Prostate gland (tissue), 2 donors: Measurements from ENCODE around the gene OLA1.

ENCODE experiments used
- CTCF ChIP-seq, 4 experiments: fragments of 200-600 bp in 2 of 4; fragments of 450-650 bp in 2 of 4; sonication (generic) in 2 of 4; IDR thresholded peaks; 1 replicate in 3 of 4; 2 replicates in 1 of 4; pipeline ENCODE4 v1.5.1; 2016 to 2019; ENCODE audit warnings: antibody characterized with exemption in 4 of 4, mild to moderate bottlenecking in 2 of 4, moderate library complexity in 2 of 4
- POLR2A ChIP-seq: fragments of 450-650 bp; IDR thresholded peaks from one replicate; pipeline ENCODE4 v1.6.1; 2016; ENCODE audit warnings: antibody characterized with exemption, mild to moderate bottlenecking
- POLR2AphosphoS5 ChIP-seq: sonication (generic); formaldehyde crosslinking; IDR thresholded peaks from one replicate; pipeline ENCODE4 v1.6.1; 2017; ENCODE audit warnings: antibody characterized with exemption

DNA sequence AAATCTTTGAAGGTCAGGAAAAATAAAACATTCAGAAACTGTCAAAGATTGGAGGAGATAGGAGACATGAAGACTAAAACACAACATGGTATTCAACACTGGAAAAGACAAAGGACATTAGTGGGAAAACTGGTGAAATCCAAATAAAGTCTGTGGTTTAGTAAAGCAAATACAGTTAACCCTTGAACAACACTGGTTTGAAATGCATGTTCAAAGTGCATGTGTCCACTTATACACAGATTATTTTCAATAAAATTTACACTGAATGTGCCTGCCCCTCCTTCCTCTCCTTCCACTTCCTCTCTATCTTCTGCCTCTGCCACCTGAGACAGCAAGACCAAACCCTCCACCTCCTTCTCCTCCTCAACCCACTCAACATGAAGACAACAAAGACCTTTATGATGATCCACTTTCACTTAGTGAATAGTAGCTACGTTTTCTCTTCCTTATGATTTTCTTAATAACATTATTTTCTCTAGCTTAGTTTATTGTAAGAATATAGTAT is 14.5 kb downstream of the OLA1 start:
- TF ChIP-seq POLR2A: no peak
- TF ChIP-seq CTCF (IDR thresholded peaks at IDR 0.05): no peak
- TF ChIP-seq POLR2AphosphoS5: no peak
